ENCODE data around the gene NISCH.

NISCH gene

DNA sequence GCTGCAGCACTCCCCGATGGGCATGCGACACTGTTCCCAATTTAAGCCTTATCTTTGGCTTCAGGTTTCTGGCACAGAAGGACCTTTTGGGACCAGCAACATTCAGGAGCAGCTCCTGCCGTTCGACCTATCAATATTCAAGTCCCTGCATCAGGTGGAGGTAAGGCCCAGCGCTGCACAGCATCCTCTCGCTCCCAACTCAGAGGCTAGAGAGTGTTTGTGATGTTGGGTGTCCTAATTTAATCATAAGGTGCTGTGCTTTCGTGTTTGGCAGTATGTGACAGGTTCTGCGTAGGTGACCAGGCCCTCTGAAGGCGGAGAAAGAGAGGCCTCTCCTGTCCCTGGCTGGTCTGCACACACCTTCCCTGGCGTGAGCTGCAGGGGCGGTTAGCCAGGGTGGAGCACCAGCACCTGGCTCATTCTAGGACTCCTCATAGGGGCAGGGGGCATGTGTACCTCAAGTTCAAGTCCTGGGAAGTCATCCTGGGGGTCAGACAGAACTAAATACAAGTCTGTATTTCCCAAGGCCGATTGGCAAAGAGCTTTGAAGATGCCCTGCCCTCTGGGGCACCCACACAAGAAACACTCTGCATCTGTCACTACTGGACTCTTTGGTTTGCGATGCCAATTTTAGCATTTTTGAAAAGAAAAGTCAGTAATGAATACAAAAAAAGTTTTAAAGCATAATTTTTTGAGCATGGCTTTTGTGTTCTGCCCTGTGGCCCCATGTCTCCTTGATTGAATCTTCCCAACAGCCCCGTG lies 17.0 kb downstream of the NISCH start:
- DNase-seq (ENCODE audit: low spot score), result no peak

DNA sequence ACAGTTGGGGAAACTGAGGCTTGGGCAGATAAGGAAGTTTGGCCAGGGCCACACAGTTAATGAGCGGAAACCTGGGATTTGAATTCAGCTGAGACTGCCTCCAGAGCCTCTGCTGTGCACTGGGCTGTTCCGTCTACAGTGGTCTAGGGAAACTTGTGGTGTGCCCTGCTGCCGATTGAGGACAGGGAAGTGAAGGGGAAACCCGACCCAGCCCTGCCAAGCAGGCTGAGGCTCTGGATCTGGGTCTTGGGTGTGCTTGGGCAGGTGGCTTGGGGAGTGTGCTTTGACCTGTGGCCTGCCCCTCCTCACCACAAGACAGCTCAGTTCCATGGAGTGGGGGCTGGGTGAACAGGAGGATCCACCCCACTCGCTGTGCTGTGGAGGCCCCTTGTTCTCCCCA lies 17.6 kb downstream of the NISCH start:
- no peak for DNase-seq (ENCODE audit: low spot score)

DNA sequence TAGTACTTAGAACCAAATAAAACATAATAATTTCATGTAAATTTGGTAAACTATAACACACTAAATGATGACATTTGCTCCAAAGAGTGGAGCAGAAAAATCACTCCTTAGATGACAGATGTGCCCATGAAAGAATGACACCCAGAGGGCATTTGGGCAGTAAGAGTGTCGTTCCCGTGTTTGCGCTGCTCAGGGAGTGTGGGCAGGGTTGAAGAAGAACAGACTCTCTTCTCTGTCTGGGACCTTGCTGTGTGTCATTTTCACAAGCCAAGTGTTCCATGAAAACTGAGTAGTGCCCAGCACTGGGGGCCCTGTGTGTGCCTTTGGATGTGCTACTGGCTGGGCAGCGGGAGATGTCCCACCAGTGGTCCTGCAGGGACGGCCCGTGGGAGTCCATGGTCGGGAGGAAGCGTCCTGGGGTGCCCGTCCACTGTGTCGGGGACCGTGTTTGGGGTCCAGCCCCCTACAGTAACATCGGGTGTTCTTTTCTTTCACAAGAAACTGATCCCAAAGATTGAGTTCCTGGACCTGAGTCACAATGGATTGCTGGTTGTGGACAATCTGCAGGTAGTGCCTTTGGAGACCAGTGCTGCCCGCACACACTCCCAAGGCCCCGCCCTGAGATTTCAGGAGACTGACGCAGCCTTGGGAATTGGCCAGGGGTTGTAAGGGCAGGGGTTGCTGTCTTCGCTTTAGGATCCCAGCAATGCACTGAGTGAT lies 21.8 kb downstream of the NISCH start:
- no peak for DNase-seq (ENCODE audit: low spot score)

DNA sequence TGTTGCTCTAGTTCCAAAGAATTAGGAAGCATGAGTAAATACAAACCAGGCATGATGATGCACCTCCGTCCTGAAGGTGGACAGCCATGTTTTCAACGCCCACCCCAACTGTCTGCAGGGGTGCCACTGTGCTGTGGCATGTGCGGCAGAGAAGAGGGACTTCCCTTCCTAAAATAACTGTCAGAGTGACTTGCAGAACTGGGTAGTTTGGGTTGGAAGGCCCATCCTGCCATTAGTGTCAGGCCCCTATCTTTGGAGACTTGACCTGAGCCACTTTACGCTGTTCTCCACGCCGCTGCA lies 22.3 kb downstream of the NISCH start:
- no peak for DNase-seq (ENCODE audit: low spot score)

DNA sequence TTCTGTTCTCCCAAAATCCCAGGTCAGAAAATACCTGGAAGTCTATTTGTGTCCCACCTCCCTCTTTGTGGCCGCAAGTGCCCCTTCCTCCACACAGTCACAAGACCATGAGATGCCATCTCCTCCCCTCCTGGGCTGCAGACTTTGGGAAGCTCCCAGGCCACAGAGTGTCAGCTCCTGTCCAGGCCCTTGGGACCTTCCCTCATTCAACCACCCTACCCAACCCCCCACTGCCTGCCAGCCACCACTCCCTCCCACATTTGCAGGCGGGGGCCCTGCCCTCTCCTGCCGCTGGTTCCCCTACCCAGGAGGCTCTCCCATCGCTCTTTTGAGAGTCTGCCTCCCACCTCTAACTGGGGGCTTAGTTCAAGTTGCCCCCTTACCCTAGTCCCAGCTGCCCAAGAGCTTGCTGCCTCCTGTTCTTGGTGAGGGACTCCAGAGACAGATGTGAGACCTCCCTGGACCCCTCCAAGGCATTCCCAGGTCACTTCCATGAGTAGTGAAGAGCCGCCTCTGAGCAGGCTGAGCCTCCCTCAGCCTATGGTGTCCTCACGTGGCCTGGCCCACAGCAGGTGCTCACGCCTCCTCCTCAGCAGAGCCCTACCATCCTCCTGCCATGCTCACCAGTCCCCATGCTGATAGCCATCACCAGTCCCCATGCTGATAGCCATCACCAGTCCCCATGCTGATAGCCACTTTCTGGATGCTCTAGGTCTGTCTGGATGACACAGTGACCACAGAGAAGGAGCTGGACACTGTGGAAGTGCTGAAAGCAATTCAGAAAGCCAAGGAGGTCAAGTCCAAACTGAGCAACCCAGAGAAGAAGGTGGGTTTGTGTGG lies 23.9 kb downstream of the NISCH start:
- DNase-seq (ENCODE audit: low spot score), result no peak

DNA sequence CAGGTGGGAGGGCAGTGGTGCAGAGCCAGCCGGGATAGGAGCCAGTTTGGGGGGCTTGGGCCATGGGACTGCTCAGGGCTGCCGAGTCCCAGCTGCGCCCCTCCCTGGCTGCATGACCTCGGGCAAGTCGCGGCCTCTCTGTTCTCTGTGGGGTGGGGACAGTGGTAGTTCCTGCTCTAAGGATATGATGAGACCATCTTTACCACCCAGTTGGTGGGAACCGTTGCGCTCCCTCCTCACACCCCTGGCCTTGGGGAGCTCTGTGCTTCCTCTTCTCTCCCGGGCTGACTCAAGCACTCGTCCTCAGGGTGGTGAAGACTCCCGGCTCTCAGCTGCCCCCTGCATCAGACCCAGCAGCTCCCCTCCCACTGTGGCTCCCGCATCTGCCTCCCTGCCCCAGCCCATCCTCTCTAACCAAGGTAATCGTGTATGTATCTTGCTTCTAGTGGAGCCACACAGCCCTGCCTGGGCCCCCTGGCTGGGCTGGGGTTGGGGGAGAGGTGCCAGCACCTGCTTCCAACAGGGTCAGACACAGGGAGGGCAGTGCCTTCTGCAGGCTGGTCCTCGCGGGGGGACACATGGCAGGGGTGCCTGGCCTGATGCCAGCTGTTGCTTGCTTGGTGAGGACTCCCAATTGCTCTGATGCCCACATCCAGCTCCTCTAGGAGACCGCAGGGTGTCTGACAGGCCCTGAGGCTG lies 24.6 kb downstream of the NISCH start:
- no peak for DNase-seq (ENCODE audit: low spot score)

DNA sequence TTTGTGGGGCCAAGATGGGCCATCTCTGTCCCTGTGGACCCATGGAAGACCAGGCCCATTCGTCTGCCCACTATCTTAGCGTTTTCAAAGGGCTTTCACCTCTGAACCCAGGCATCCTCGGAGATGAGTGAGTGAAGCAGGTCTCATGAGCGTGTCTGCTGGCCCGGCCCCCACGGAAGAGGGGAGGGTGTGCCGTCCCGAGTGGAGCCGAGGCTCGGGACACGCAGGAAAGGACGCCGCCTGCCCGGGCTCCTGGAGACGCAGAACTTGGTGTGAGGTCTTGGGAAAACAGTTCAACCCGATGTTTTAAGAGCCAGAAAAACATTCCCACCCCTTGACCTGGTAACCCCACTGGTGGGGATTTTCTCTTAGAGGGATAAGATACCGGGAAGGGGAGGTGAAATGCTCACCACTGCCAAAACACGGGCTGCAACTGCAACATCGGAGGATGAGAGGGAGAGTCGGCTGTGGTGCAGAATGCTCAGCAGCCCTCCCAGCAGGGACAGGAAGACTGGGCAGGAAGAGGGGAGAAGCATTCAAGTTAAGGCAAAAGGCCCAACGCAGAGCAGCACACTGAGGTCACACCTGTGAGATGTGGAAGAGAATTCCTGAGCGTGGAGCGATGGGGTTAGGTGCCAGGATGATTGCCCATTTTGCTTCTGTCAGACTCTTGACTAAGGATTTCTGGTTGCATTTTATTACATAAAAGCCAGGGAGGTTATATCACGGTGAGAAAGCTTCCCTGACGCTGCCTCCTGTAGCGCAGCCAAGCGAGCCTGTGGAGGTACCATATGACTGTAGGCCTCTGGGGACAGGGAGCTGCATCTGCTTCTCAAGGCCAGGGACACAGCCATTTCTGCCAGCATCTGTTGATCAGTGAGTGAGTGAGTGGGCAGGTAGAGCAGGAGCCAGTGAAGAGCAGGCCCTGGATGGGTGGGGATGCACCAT lies 25.6 kb downstream of the NISCH start:
- no peak for DNase-seq (ENCODE audit: low spot score)

DNA sequence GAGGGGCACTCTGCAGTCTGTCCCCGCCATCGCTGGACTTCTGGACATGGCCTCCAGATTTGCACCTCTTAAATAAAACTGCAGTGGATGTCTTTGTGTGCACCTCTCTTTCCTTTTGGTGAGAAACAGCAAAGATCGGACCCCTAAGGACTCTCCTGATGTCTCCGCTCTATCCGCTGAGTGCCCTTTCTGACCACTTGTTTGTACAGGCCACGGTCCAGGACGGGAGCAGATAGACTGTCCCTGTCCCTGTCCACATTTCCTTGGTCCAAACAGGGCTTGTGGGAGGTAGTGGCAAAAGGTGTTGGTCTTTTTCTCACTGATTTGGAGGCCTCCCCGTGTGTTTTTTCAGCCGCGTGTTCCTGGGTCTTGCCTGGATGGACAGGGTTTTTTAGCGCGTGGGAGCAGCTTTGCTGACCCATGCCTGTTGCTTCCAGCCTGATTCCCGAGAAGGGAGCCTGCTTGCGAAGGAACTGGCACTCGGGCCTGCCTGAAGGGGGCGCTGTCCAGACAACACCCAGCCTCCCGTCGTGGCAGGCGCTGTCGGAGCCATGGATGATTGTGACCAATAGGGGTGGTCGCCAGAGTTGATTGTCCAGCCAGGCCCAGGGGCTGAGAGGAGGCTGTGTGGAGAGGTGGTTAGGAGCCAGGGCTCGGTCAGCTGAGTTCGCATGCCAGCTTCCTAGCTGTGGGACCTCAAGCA lies 26.6 kb downstream of the NISCH start:
- DNase-seq (ENCODE audit: low spot score), result no peak

DNA sequence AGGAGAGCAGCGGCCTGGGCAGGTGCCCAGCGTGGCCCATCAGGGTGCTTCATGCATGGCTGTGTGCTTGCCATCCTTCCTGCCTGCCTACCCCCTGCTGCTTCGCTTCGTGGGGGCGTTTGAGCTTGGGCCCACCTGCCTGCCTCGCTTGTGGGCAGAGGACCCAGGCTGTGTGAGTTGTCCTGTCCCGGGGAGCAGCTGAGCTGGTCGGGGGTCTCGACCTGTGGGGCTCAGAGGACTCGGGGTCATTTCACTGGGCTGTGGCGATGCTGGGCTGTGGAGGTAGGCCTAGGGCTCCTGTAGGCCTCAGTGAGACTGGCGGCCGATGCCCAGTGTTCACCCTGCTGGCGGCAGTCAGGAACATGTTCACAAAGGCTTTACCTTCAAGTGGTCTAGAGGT lies 27.7 kb downstream of the NISCH start:
- no peak for DNase-seq (ENCODE audit: low spot score)

DNA sequence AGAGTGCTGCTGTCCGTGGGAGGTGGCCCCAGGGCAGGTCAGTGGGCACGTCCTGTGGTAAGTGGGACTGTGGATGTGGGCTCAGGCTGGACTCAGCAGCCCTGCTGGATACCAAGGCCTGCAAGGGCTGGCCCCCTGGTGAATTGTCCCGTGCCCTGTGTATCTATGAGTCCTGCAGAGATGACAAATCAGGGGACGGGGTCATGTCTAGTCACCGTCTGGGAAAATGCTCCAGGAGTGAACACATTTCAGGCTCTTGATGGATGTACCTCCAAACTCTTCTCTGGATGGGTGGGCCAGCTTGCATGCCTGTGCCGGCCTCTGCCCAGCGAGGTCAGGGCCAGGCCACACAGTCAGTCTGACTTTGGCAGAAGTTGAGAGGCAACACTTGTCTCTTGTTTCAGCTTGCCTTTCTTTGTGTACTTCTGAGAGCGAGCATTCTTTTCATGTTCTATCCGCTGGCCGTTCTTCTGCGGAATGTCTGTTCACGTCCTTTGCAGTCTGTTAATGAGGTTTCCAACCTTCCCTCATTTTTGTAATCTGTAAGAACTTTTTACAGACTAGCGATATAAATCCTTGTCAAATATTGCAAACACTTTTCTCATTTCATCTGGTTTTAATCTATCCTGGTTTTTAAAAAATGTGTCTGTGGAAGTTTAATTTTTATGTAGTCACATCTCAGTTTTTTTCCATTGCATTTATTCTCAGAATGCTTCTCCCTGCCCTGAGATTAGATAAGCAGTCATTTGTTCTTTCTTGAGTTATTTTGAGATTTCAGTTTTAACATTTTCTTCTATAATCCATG lies 28.4 kb downstream of the NISCH start:
- no peak for DNase-seq (ENCODE audit: low spot score)

DNA sequence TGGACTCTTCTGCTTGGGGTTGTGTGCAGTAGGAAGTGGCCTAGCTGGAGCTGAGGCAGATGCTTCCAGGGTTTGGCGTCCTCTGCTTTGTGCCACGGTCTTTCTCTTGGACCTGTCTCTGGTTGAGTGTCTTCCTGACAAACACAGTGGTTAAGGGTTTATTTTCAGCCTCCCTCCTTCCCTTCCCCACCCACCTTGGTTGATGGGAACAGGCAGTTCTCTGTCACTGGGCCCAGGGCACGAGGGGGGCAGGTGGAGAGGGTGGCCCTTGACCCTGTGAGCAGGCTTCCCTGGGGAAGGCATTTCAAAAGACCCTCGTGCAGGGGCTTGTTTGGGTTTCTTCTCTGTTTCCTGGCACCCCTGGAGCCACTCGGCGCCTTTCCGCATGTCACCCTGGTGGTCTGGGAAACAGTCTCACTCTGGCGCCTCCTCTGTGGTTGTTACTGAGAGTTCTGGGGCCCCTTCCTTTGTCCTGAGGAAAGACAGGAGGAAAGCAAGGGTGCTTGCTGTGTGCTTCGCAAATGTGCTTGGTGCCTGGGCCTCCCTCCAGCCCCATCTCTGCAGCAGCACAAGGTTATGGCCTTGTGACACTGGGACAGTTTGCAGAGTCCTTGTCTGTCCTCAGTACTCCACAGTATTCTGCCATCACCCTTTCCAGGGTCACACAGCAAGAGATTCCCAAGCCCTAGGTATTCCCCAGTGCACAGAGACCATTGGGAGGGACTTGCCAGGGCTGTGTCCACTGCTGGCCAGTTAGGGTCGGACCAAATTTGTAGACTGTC lies 29.5 kb downstream of the NISCH start:
- no peak for DNase-seq (ENCODE audit: low spot score)

DNA sequence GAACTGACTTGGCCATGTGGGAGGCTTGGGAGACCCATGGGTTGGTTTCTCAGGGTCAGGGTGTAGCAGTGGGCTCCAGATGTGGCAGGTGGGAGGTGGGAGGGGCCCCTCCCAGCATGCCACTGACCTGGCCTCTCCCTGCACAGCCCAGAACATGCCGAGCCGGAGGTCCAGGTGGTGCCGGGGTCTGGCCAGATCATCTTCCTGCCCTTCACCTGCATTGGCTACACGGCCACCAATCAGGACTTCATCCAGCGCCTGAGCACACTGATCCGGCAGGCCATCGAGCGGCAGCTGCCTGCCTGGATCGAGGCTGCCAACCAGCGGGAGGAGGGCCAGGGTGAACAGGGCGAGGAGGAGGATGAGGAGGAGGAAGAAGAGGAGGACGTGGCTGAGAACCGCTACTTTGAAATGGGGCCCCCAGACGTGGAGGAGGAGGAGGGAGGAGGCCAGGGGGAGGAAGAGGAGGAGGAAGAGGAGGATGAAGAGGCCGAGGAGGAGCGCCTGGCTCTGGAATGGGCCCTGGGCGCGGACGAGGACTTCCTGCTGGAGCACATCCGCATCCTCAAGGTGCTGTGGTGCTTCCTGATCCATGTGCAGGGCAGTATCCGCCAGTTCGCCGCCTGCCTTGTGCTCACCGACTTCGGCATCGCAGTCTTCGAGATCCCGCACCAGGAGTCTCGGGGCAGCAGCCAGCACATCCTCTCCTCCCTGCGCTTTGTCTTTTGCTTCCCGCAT lies 31.8 kb downstream of the NISCH start:
- no peak for DNase-seq (ENCODE audit: low spot score)

DNA sequence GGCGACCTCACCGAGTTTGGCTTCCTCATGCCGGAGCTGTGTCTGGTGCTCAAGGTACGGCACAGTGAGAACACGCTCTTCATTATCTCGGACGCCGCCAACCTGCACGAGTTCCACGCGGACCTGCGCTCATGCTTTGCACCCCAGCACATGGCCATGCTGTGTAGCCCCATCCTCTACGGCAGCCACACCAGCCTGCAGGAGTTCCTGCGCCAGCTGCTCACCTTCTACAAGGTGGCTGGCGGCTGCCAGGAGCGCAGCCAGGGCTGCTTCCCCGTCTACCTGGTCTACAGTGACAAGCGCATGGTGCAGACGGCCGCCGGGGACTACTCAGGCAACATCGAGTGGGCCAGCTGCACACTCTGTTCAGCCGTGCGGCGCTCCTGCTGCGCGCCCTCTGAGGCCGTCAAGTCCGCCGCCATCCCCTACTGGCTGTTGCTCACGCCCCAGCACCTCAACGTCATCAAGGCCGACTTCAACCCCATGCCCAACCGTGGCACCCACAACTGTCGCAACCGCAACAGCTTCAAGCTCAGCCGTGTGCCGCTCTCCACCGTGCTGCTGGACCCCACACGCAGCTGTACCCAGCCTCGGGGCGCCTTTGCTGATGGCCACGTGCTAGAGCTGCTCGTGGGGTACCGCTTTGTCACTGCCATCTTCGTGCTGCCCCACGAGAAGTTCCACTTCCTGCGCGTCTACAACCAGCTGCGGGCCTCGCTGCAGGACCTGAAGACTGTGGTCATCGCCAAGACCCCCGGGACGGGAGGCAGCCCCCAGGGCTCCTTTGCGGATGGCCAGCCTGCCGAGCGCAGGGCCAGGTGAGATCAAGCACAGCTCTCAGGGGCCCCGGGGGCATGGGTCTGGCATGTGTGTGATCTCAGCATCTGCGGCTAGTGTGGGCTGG lies 32.6 kb downstream of the NISCH start:
- no peak for DNase-seq (ENCODE audit: low spot score)

DNA sequence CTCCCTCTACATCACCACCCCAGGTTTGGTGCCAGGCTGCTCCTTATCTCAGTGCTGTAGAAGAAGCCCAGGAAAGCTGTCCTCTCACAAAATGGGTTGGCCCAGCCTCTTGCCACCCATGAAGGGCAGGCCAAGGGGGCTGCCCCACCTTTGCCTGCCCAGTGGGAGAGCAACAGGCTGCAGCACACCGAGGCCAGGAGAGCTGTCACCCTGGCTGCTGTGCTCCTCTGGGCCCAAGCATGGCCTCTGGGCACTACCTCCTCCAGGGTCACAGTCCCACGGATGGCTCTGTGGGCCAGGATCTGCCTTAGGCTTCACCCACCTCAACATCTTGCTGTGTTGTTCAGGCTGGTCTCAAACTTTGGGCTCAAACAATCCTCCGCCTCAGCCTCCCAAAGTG lies 33.3 kb downstream of the NISCH start:
- no peak for DNase-seq (ENCODE audit: low spot score)

DNA sequence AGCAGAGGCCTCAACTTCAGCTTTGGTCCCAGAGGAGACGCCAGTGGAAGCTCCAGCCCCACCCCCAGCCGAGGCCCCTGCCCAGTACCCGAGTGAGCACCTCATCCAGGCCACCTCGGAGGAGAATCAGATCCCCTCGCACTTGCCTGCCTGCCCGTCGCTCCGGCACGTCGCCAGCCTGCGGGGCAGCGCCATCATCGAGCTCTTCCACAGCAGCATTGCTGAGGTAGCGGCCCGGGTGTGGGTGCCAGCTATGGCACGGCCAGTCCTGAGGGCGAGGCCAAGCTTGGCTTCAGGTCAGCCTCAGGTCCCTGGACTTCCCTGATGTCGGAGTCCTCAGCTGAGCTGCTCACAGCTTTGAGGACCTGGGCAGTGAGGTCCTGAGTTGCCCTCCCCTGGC lies 34.0 kb downstream of the NISCH start:
- no peak for DNase-seq (ENCODE audit: low spot score)

DNA sequence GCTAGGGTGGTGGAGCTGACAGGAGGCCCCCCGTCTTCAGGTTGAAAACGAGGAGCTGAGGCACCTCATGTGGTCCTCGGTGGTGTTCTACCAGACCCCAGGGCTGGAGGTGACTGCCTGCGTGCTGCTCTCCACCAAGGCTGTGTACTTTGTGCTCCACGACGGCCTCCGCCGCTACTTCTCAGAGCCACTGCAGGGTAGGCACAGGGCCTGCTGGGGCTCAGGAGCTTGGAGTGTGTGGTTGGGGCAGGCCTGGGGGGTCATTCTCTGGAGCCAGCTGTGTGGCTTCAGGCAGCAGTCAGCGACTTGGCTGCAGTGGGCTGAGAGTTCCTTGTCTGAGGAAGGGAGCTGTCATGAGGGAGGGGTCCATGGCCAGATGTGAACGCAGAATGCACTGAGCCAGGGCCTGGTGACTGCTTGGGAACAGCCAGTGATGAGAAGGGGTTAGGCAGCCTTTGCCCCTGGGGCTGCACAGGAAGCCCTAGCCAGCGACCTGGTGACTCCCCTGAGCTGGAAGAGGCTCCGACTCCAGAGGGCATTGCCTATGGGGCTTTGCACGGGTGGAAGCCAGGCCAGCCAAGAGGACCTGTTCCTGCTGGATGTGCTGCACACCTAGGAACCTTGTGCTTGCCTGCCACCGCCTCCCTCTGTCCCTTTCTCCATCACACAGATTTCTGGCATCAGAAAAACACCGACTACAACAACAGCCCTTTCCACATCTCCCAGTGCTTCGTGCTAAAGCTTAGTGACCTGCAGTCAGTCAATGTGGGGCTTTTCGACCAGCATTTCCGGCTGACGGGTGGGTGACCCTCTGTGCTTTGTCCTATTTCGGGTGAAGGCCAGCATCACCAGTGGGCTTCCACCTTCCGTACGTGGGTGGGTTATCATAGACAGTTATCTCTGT lies 34.9 kb downstream of the NISCH start:
- DNase-seq (ENCODE audit: low spot score), result no peak

Data from RKO (cell line).